Panc1 (cell line): ENCODE measurements around the gene PCNX2.

Experiments used
- POLR2AphosphoS5 ChIP-seq: IDR thresholded peaks from 2 replicates; pipeline ENCODE4 v1.6.1; 2012; ENCODE audit warnings: mild to moderate bottlenecking, low read depth, low read length, moderate library complexity
- TF ChIP-seq, protein P1 (sequence below): fragments of 450-650 bp; IDR thresholded peaks from 2 replicates; pipeline ENCODE4 v1.5.1; 2017; ENCODE audit warnings: mild to moderate bottlenecking

DNA sequence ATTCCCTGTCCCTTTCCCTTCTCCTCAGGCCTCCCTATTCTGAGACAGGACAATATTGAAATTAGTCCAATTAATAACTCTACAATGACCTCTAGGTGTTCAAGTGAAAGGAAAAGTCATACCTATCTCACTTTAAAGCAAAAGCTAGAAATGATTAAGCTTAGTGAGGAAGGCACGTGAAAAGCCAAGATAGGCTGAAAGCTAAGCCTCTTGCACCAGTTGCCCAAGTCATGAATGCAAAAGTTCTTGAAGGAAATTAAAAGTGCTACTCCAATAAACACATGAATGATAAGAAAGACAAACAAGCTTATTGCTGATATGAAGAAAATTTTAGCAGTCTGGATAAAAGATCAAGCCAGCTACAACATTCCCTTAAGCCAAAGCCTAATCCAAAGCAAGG lies 28.2 kb upstream of the PCNX2 start:
- TF ChIP-seq POLR2AphosphoS5: no peak
- TF ChIP-seq, protein P1, sequence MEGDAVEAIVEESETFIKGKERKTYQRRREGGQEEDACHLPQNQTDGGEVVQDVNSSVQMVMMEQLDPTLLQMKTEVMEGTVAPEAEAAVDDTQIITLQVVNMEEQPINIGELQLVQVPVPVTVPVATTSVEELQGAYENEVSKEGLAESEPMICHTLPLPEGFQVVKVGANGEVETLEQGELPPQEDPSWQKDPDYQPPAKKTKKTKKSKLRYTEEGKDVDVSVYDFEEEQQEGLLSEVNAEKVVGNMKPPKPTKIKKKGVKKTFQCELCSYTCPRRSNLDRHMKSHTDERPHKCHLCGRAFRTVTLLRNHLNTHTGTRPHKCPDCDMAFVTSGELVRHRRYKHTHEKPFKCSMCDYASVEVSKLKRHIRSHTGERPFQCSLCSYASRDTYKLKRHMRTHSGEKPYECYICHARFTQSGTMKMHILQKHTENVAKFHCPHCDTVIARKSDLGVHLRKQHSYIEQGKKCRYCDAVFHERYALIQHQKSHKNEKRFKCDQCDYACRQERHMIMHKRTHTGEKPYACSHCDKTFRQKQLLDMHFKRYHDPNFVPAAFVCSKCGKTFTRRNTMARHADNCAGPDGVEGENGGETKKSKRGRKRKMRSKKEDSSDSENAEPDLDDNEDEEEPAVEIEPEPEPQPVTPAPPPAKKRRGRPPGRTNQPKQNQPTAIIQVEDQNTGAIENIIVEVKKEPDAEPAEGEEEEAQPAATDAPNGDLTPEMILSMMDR: no peak
